Kidney (tissue), 14 donors: Measurements from ENCODE around the gene CCDC8. TPM values are rescaled to one million over a fixed set of nuclear protein-coding genes. Genes with fewer than 3 reads are reported as not detected.

Experiments
- DNase-seq, 5 donors: peaks; one replicate each; pipeline ENCODE4 v3.0.0-alpha.2; 2013 to 2020
- FAIRE-seq: peaks from 2 replicates; lab custom pipeline; 2012; peaks lifted over from hg19 to GRCh38; lab: Jason Lieb, UNC
- H3K27ac ChIP-seq, 2 donors: one replicate each; pipeline ENCODE4 v1.7.0; 2013; ENCODE audit warnings: low read depth in 2 of 2, low read length in 2 of 2, inconsistent platforms in 1 of 2
- H3K27me3 ChIP-seq: one replicate; pipeline ENCODE4 v1.7.1; 2013; ENCODE audit warnings: low read length, inconsistent platforms; ENCODE audit not compliant: control insufficient read depth, insufficient read depth
- H3K36me3 ChIP-seq, 3 donors: one replicate each; pipeline versions ENCODE4 v1.7.0 to v1.7.1; 2013; ENCODE audit warnings: low read length in 3 of 3, control low read depth in 1 of 3, inconsistent platforms in 1 of 3; ENCODE audit not compliant: insufficient read depth in 3 of 3, control insufficient read depth in 2 of 3
- H3K4me1 ChIP-seq, 3 donors: one replicate each; pipeline versions ENCODE4 v1.7.0 to v1.7.1; 2013; ENCODE audit warnings: low read length in 3 of 3, inconsistent platforms in 1 of 3, low read depth in 1 of 3; ENCODE audit not compliant: control insufficient read depth in 2 of 3, insufficient read depth in 2 of 3
- H3K4me3 ChIP-seq, 3 donors: one replicate each; pipeline versions ENCODE4 v1.7.0 to v1.8.1; 2013; ENCODE audit warnings: low read length in 3 of 3, control low read depth in 1 of 3, inconsistent platforms in 1 of 3
- H3K9ac ChIP-seq, 3 donors: one replicate each; pipeline versions ENCODE4 v1.7.0 to v1.7.1; 2013; ENCODE audit warnings: low read length in 3 of 3, control low read depth in 1 of 3, inconsistent platforms in 1 of 3
- H3K9me3 ChIP-seq, 3 donors: one replicate each; pipeline versions ENCODE4 v1.7.0 to v1.7.1; 2013; ENCODE audit warnings: low read length in 3 of 3, control low read depth in 1 of 3, inconsistent platforms in 1 of 3; ENCODE audit not compliant: control insufficient read depth in 2 of 3, insufficient read depth in 1 of 3
- CTCF ChIP-seq: IDR thresholded peaks from 3 replicates; pipeline ENCODE4 v1.5.1; 2012; ENCODE audit warnings: mild to moderate bottlenecking, moderate library complexity, borderline replicate concordance; ENCODE audit not compliant: insufficient read depth; ENCODE audit errors: extremely low read depth
- intact Hi-C: fragments of 100-400 bp; cut with DNase I; formaldehyde crosslinking; loops from one replicate; pipeline ENCODE4 v1.11.1; 2022
- polyA plus RNA-seq: library from polyadenylated mRNA; stranded (reverse); fragments of 350-450 nt; fragmentation: Illumina TruSeq; extraction: RNeasy Lipid Tissue Mini Kit (QIAGEN cat#74804); gene quantifications from one replicate; pipeline ENCODE4 v1.2.3, GENCODE V29; 2014; ENCODE audit warnings: low read depth, low replicate concordance; ENCODE audit not compliant: insufficient read depth
- total RNA-seq: library from RNA; stranded (reverse); fragmentation: NEBNext Ultra II Directional; extraction: Animal tissue kit (Norgen Biotek cat#: 25700); gene quantifications from one replicate; pipeline ENCODE4 v1.2.1, GENCODE V29; 2021
- donor health status: control.
- donor health status: control.
- donor health status: control.
- donor health status: control.
- donor health status: control.
- donor health status: DM: yes; HTN: yes; CAD: no.
- donor health status: Normal renal cell carcinoma (clear cell type).

Gene CCDC8
- total and polyA plus RNA-seq, 2 donors from 2014 or later, result 18.9 to 21.0 TPM

- H3K4me3 ChIP-seq, result no peak overlapping the region
- no peaks in the 10 kb centered on the region for H3K9me3 ChIP-seq
- intact Hi-C loops, result no loop called here
- TF ChIP-seq CTCF, result no peak
- H3K9ac ChIP-seq, result no peak overlapping the region
- no peak overlapping the region for H3K27ac ChIP-seq
- peaks cover 0 to 17% (median 9%) of the 10 kb centered on the region in 3 donors for H3K36me3 ChIP-seq
- H3K4me1 ChIP-seq, result peaks cover 0 to 6% (median 5%) of the 10 kb centered on the region in 3 donors
- no peak for DNase-seq
- H3K27me3 ChIP-seq, result no peaks in the 10 kb centered on the region
- FAIRE-seq, result no peak
These were observed 46.6 kb downstream of the CCDC8 start for GRCh38 chr19:46366620-46367292.

GRCh38 chr19:46365561-46365960, 47.8 kb downstream of the CCDC8 start:
- Histone ChIP-seq H3K9ac (no peak overlapping the region), H3K27ac (no peak overlapping the region), H3K4me3 (no peak overlapping the region), H3K4me1 (no peaks in the 10 kb centered on the region), H3K9me3 (no peaks in the 10 kb centered on the region), H3K27me3 (no peaks in the 10 kb centered on the region), H3K36me3 (peaks cover 0 to 17% (median 9%) of the 10 kb centered on the region in 3 donors)
- TF ChIP-seq CTCF, result no peak
- no peak for DNase-seq
- intact Hi-C loops, result no loop called here
- no peak for FAIRE-seq

GRCh38 chr19:46364359-46364758, 49.0 kb downstream of the CCDC8 start:
- H3K36me3 ChIP-seq, result peaks cover 0 to 17% (median 9%) of the 10 kb centered on the region in 3 donors
- no peaks in the 10 kb centered on the region for H3K9me3 ChIP-seq
- FAIRE-seq (no peak), DNase-seq (no peak)
- no peak for TF ChIP-seq CTCF
- no peak overlapping the region for H3K4me3 ChIP-seq
- no peak overlapping the region for H3K9ac ChIP-seq
- no peaks in the 10 kb centered on the region for H3K27me3 ChIP-seq
- H3K27ac ChIP-seq, result no peak overlapping the region
- intact Hi-C loops, result no loop called here
- H3K4me1 ChIP-seq, result no peaks in the 10 kb centered on the region

GRCh38 chr19:46361915-46362314, 51.4 kb downstream of the CCDC8 start:
- no peak for FAIRE-seq
- H3K4me1 ChIP-seq, result no peaks in the 10 kb centered on the region

More at GRCh38 chr19:46361915-46362314, 51.4 kb downstream of the CCDC8 start:
- Histone ChIP-seq H3K36me3 (peaks cover 0 to 17% (median 9%) of the 10 kb centered on the region in 3 donors), H3K27me3 (no peaks in the 10 kb centered on the region), H3K9ac (no peak overlapping the region), H3K9me3 (no peaks in the 10 kb centered on the region), H3K27ac (no peak overlapping the region), H3K4me3 (no peak overlapping the region)
- intact Hi-C loops, result no loop called here
- no peak for TF ChIP-seq CTCF
- no peak for DNase-seq
